WI38 (cell line): ENCODE measurements around the gene NDUFS5.
"Not testable (repeated sequence)": the region's sequence is repeated elsewhere in the genome, so short reads cannot be mapped to it uniquely, and the experiment has no call there.

Source experiments
- H3K4me3 ChIP-seq: 2 replicates; pipeline ENCODE4 v1.5.1; 2011; ENCODE audit warnings: low read depth, mild to moderate bottlenecking, control low read depth, low read length
- CTCF ChIP-seq: IDR thresholded peaks from 2 replicates; pipeline ENCODE4 v1.5.1; 2012; ENCODE audit warnings: low read depth, mild to moderate bottlenecking, control low read depth, low read length

Gene NDUFS5

GRCh38 chr1:39061951-39062350, 35.8 kb downstream of the NDUFS5 start:
- H3K4me3 ChIP-seq: no peak overlapping the region
- no peak for TF ChIP-seq CTCF

GRCh38 chr1:39063191-39063590, 37.0 kb downstream of the NDUFS5 start:
- no peak for TF ChIP-seq CTCF
- H3K4me3 ChIP-seq: no peak overlapping the region

- H3K4me3 ChIP-seq: no peak overlapping the region
- TF ChIP-seq CTCF: no peak
Observed at GRCh38 chr1:39063775-39064174, 37.6 kb downstream of the NDUFS5 start.

GRCh38 chr1:39065542-39065941, 39.4 kb downstream of the NDUFS5 start:
- no peak for TF ChIP-seq CTCF
- H3K4me3 ChIP-seq: no peak overlapping the region

- not testable (repeated sequence) for H3K4me3 ChIP-seq
Observed at GRCh38 chr1:39068227-39068626, 42.1 kb downstream of the NDUFS5 start.

- H3K4me3 ChIP-seq: not testable (repeated sequence)
Observed at GRCh38 chr1:39071557-39071956, 45.4 kb downstream of the NDUFS5 start.

- H3K4me3 ChIP-seq: no peak overlapping the region
- TF ChIP-seq CTCF: no peak
Observed at GRCh38 chr1:39076127-39076798, 50.1 kb downstream of the NDUFS5 start.

GRCh38 chr1:39076799-39077148, 50.6 kb downstream of the NDUFS5 start:
- H3K4me3 ChIP-seq: no peak overlapping the region
- no peak for TF ChIP-seq CTCF
